ENCODE measurements around the gene ARHGAP26. TPM values are rescaled to one million over a fixed set of nuclear protein-coding genes. Genes with fewer than 3 reads are reported as not detected.

ARHGAP26 gene
- total RNA-seq, 1 experiment from 2014 or later = 38.3 TPM

GRCh38 chr5:143132739-143133138 is 362.6 kb downstream of the ARHGAP26 start:
- in situ Hi-C loops (cut with HindIII; ENCODE audit: low pct_unique_long_range_greater_than_20kb, low sequenced_read_pairs) = no loop called here

DNA sequence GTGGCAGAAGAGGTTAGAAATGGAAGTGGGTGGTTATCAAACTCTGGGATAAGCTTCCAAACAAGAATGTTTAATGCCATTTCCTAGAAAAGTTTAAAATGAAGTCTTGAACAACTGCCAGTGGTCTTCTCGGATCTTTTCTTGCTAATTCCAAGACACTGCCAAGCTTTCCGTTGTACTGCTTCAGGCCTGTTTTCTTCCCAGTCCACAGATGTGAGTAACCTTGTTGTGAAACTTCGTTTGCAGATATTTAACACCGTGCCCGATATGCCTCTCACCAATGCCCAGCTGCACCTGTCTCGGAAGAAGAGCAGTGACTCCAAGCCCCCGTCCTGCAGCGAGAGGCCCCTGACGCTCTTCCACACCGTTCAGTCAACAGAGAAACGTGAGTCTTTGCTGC is 363.5 kb downstream of the ARHGAP26 start:
- no peak for DNase-seq (ENCODE audit: low read depth)
- in situ Hi-C loops (cut with HindIII; ENCODE audit: low pct_unique_long_range_greater_than_20kb, low sequenced_read_pairs) = no loop called here

More at GRCh38 chr5:143132739-143133138, 362.6 kb downstream of the ARHGAP26 start:
- no peak for DNase-seq (ENCODE audit: low read depth)

DNA sequence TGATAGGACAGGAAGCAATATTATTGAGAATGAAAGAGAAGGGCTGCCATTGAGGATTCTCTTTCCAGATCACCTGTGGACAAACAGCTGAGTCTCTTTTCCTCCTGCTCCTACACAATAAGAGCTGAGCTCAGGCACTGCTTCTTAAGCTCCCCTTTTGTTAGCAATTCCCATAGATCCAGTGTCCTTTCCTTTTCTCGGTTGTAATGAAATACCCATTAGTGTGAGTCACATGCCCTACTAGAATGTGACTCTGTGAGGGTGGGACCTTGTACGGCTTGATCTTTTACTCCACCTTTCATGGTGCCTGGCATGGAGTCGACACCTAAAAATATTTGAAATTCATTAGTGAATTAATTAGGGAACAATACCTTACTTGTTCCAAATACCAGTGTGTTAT is 364.1 kb downstream of the ARHGAP26 start:
- in situ Hi-C loops (cut with HindIII; ENCODE audit: low pct_unique_long_range_greater_than_20kb, low sequenced_read_pairs) = no loop called here
- DNase-seq (ENCODE audit: low read depth) = no peak

GRCh38 chr5:143134900-143135299 is 364.7 kb downstream of the ARHGAP26 start:
- in situ Hi-C loops (cut with HindIII; ENCODE audit: low pct_unique_long_range_greater_than_20kb, low sequenced_read_pairs) = no loop called here
- DNase-seq (ENCODE audit: low read depth) = no peak

GRCh38 chr5:143135832-143136551 is 365.8 kb downstream of the ARHGAP26 start:
- in situ Hi-C loops (cut with HindIII; ENCODE audit: low pct_unique_long_range_greater_than_20kb, low sequenced_read_pairs) = no loop called here

GRCh38 chr5:143138839-143139238 is 368.7 kb downstream of the ARHGAP26 start:
- DNase-seq (ENCODE audit: low read depth) = no peak
- in situ Hi-C loops (cut with HindIII; ENCODE audit: low pct_unique_long_range_greater_than_20kb, low sequenced_read_pairs) = no loop called here

More at GRCh38 chr5:143135832-143136551, 365.8 kb downstream of the ARHGAP26 start:
- no peak for DNase-seq (ENCODE audit: low read depth)

DNA sequence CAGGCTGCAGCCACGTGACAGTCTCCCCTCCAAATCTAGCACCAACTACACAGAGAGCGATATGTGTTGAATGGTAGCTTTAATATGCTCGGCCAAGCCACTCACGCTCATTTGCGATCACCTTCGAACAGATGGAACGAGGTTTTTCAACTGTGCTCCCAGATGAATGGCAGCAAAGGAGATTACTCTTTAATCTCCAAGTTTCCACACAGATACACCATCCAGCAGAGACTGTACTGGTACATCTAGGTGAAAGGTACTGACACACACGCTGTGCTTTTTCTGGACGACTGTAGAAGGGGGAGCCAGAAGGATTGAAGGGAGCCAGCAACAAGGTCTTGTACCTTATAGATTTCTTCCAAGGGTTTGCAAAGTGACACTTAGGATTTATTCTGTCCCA is 369.4 kb downstream of the ARHGAP26 start:
- in situ Hi-C loops (cut with HindIII; ENCODE audit: low pct_unique_long_range_greater_than_20kb, low sequenced_read_pairs) = no loop called here
- DNase-seq (ENCODE audit: low read depth) = no peak

GRCh38 chr5:143140492-143141203 is 370.5 kb downstream of the ARHGAP26 start:
- DNase-seq (ENCODE audit: low read depth) = peak; percentile 54
- in situ Hi-C loops (cut with HindIII; ENCODE audit: low pct_unique_long_range_greater_than_20kb, low sequenced_read_pairs) = no loop called here

DNA sequence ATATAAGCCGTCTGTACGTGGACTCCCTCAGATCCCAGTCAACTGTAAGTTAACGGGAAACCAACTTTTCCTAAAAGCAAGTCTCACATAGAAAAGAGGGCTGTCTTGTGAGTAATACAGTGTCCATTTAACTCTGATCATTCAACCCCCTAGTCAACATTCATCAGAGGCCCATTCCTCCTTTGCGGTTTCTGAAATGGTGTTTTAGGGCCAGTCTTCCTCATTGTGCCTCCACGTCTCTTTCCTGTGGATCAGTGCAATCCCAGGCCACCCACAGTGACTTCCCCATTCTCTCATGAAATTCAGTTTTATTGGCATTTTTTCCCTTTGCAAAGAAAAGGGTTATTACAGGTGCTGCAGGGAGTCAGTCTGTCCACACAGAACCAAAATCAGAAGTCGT is 371.5 kb downstream of the ARHGAP26 start:
- DNase-seq (ENCODE audit: low read depth) = no peak
- in situ Hi-C loops (cut with HindIII; ENCODE audit: low pct_unique_long_range_greater_than_20kb, low sequenced_read_pairs) = no loop called here

DNA sequence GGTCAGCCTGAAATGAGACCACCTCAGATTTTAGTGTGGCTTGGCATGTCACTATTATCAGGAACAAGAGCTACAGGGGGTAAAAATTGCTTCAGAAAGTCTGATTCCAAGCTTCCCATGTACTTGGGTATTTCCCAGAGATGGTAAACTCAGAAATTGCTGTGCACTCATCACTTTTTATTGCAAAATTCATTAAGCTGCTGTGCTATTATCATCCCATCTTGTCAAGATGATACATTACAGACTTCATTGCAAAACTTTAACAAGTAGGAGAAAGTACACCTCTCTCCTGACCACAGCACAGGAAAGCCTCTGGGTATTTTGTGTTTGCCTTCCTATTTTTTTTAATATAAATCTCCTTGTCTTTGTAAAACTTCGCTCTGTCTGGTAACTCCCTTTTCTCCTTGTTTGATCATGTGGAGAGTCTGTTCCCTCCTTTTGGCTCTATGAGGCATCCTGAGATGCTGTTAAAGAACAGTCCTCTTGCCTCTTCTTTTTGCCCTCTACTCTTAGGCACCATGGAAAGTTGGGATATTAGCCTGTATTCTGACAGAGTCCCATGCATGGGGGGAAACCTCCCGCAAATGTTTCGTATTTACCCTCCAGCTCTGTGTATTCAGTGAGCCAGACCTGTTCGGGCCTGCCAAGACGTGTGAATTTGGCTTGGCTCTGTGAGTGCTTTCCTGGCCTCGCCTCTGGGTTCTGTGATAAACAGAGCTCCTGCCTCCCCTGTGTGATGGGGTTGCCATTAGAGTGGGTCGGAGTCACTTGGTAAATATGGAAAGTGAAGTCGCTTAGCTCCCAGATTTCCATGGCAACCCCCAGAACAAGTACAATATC is 372.6 kb downstream of the ARHGAP26 start:
- peak; percentile 35 for DNase-seq (ENCODE audit: low read depth)
- in situ Hi-C loops (cut with HindIII; ENCODE audit: low pct_unique_long_range_greater_than_20kb, low sequenced_read_pairs) = no loop called here

- no peak for DNase-seq (ENCODE audit: low read depth)
- in situ Hi-C loops (cut with HindIII; ENCODE audit: low pct_unique_long_range_greater_than_20kb, low sequenced_read_pairs) = no loop called here
Measured at GRCh38 chr5:143143973-143144372, 373.8 kb downstream of the ARHGAP26 start.

DNA sequence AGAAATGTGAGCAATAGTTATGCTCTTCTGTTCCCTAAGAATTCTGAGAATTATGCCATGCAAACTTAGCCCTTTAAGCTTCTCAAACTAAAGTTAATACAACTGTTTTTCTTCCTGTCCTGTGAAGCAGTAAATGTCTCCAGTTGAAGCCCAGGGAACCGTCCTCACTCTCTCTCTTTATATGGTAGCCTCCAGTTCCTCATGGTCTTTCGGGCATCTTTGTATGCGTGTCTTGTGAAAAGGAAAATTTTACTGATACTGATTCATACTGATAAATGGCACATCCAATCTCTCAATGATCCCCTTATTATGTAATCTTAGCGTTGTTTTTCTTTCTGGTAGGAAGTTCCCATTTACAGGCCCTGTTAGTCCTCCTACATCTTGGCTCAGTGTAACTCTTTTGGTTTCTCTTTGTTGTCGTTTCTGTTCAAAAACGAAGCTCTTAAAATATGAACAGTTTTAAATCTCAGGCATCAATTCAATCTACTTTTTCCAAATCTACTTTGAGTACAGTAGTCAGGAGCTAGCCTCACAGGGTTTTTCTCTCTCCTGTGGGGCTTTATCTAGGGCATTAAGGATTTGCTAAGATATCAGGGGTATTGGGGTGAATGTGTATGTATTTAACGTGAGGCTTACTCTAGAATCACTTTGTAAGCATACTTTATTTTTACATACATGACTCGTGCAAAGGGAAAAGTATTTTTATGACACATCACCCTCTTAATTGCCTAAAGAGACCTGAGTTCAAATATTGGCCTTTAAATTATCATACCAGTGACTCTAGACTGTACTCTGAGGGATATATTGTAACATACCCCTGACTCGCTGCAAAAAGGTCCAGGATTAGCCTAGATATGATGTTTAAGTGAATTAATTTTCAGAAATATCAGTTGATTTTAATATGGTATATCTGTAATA is 375.3 kb downstream of the ARHGAP26 start:
- in situ Hi-C loops (cut with HindIII; ENCODE audit: low pct_unique_long_range_greater_than_20kb, low sequenced_read_pairs) = no loop called here

DNA sequence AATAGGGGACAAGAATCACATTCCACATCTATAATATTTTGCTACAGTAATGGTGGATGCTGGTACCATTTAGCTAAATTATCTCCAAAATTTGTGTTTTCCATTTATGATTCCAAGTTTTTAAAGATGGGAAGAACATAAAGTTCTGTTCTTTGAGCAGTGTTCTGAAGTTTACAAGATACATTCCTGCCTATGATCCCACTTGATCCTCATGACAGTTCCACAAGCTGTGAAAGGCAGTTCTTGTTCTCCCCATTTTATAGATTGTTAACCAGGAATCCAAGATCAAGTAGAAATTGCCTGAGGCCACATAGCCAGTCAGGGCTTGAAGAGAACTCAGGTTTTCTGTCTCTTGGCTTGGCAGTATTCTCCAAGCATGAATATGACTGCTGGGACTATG is 376.0 kb downstream of the ARHGAP26 start:
- no peak for DNase-seq (ENCODE audit: low read depth)
- in situ Hi-C loops (cut with HindIII; ENCODE audit: low pct_unique_long_range_greater_than_20kb, low sequenced_read_pairs) = no loop called here

More for the DNA sequence above, 375.3 kb downstream of the ARHGAP26 start:
- DNase-seq (ENCODE audit: low read depth) = no peak

GRCh38 chr5:143147383-143147782 is 377.2 kb downstream of the ARHGAP26 start:
- in situ Hi-C loops (cut with HindIII; ENCODE audit: low pct_unique_long_range_greater_than_20kb, low sequenced_read_pairs) = no loop called here

GRCh38 chr5:143147902-143148301 is 377.7 kb downstream of the ARHGAP26 start:
- DNase-seq (ENCODE audit: low read depth) = no peak
- in situ Hi-C loops (cut with HindIII; ENCODE audit: low pct_unique_long_range_greater_than_20kb, low sequenced_read_pairs) = no loop called here

More at GRCh38 chr5:143147383-143147782, 377.2 kb downstream of the ARHGAP26 start:
- DNase-seq (ENCODE audit: low read depth) = no peak

DNA sequence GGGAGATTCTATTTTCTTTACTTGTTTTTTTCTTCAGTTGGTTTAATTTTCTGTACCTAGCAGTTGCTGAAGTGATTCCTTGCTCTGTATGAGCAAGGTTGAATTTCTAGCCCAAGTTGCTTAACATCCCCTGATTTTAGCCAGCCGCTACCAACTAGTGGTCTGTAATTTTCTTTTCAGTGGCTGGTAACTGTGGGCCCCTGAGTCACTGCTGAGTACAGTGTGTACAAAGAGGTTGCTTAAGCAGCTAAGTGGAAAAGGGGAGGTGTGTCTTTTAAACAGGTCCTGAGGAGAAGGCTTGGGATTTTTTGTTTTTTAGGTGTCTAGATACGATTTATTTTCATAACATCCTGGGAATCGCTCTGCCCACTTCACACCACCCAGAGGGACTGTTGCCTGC is 378.6 kb downstream of the ARHGAP26 start:
- DNase-seq (ENCODE audit: low read depth) = no peak

DNA sequence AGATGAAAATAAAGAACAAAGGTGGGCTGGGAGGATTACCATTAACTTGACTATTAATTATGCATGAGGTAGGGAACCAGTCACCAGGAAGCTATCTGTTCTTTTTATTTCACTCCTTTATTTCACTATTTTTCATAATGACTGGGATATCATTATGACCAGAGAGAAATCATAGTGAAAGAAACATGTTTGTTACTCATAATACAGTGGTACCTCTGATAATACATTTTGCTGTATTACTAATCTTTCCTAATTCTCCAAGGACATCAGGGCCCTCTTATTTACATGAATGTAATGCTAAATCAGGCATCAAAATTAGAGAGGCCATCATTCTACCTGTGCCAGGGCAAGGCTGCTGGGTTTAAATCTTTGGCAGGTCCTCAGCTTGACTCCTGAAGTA is 379.6 kb downstream of the ARHGAP26 start:
- in situ Hi-C loops (cut with HindIII; ENCODE audit: low pct_unique_long_range_greater_than_20kb, low sequenced_read_pairs) = no loop called here
- DNase-seq (ENCODE audit: low read depth) = no peak

More for the DNA sequence above, 378.6 kb downstream of the ARHGAP26 start:
- in situ Hi-C loops (cut with HindIII; ENCODE audit: low pct_unique_long_range_greater_than_20kb, low sequenced_read_pairs) = no loop called here

Measured in Caki2 (cell line).